ENCODE data around the gene JAK1.

- no peak for TF ChIP-seq CTCF (conservative IDR thresholded peaks at IDR 0.05; ENCODE audit: low read depth in 2 of 2)
- TF ChIP-seq POLR2AphosphoS5 (IDR thresholded peaks at IDR 0.05; ENCODE audit: low read depth), result no peak
Measured at GRCh38 chr1:64874666-64875065, 91.7 kb downstream of the JAK1 start.

Data from GM23338 (cell line).